SK-N-MC (cell line): ENCODE data around the gene ATF1.

Experiments
- EZH2 ChIP-seq: fragments of 200-600 bp; sonication (generic); IDR thresholded peaks from one replicate; pipeline ENCODE4 v1.6.1; 2017; ENCODE audit warnings: antibody characterized with exemption
- FOXP2 ChIP-seq: optimal IDR thresholded peaks from 2 replicates; pipeline ENCODE3; 2011; ENCODE audit warnings: mild to moderate bottlenecking, moderate library complexity; ENCODE audit not compliant: insufficient read depth; ENCODE audit errors: extremely low read length, control extremely low read depth
- POLR2AphosphoS5 ChIP-seq: IDR thresholded peaks from 2 replicates; pipeline ENCODE4 v1.6.1; 2012; ENCODE audit warnings: mild to moderate bottlenecking, low read depth, low read length, borderline replicate concordance

DNA sequence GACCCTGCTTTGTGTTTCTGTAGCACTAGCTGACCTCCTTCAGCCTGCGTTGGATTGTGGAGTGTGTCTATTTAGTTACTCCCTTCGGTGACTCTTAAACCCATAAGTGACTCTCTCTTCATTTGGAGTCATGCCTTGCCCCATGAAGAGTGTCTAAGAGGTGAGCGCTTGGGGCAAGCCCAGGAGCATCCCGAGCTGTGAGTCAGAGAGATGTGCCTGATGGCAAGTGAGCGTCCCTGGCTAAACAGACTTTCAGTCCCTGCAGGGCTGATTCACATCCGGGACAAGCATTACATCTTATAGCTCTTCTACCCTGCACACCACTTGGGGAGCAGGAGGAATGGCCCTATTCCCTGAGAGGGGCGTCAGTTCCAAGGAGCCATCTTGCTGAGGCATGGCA is 24.3 kb upstream of the ATF1 start:
- no peak for TF ChIP-seq POLR2AphosphoS5
- no peak for TF ChIP-seq EZH2
- no peak for TF ChIP-seq FOXP2
